ENCODE results near the gene TAS2R30.
"Not testable (repeated sequence)": the region's sequence is repeated elsewhere in the genome, so short reads cannot be mapped to it uniquely, and the experiment has no call there.

Gene TAS2R30

GRCh38 chr12:11114130-11114529, 20.3 kb downstream of the TAS2R30 start:
- not testable (repeated sequence) for DNase-seq (ENCODE audit: low read depth in 2 of 2)

GRCh38 chr12:11111213-11111612, 23.2 kb downstream of the TAS2R30 start:
- DNase-seq (ENCODE audit: low read depth in 2 of 2): not testable (repeated sequence)

- no peak for DNase-seq (ENCODE audit: low read depth in 2 of 2)
Observed at GRCh38 chr12:11108862-11109261, 25.6 kb downstream of the TAS2R30 start.

- DNase-seq (ENCODE audit: low read depth in 2 of 2): no peak
Observed at GRCh38 chr12:11107719-11108118, 26.7 kb downstream of the TAS2R30 start.

- no peak for DNase-seq (ENCODE audit: low read depth in 2 of 2)
Observed at GRCh38 chr12:11106288-11106687, 28.2 kb downstream of the TAS2R30 start.

- DNase-seq (ENCODE audit: low read depth in 2 of 2): no peak
Observed at GRCh38 chr12:11105546-11105945, 28.9 kb downstream of the TAS2R30 start.

GRCh38 chr12:11094910-11095309, 39.5 kb downstream of the TAS2R30 start:
- DNase-seq (ENCODE audit: low read depth in 2 of 2): not testable (repeated sequence)

GRCh38 chr12:11092128-11092527, 42.3 kb downstream of the TAS2R30 start, which contains the start of gene TAS2R43:
Gene TAS2R43 (minus strand): TSS chr12:11092313. CDS start chr12:11092229, 84 bp downstream.
- DNase-seq (ENCODE audit: low read depth in 2 of 2): no peak

GRCh38 chr12:11089246-11089645, 45.2 kb downstream of the TAS2R30 start:
- no peak for DNase-seq (ENCODE audit: low read depth in 2 of 2)

- no peak for DNase-seq (ENCODE audit: low read depth in 2 of 2)
Observed at GRCh38 chr12:11085419-11085818, 49.0 kb downstream of the TAS2R30 start.

Measured in stimulated activated CD8-positive, alpha-beta memory T cell treated with anti-CD3 and anti-CD28 coated beads, Interleukin-2, amount 100 ng/mL, for 48 hours (primary cell).